H1 (cell line): ENCODE results near the gene USP10. TPM values are rescaled to one million over a fixed set of nuclear protein-coding genes. Genes with fewer than 3 reads are reported as not detected.

Experiments
- BACH1 ChIP-seq: IDR thresholded peaks from 2 replicates; pipeline ENCODE4 v1.6.1; 2012; ENCODE audit warnings: low read length, improper control_type of control experiment
- CBX8 ChIP-seq: fragments of 300-800, 300-1000 bp; sonication (generic); IDR thresholded peaks from 2 replicates; pipeline ENCODE4 v1.7.1; 2016; ENCODE audit warnings: low read depth, low read length, borderline replicate concordance
- CEBPB ChIP-seq: IDR thresholded peaks from 2 replicates; pipeline ENCODE4 v1.6.1; 2012; ENCODE audit warnings: low read depth, low read length
- CHD7 ChIP-seq: fragments of 300-600 bp; sonication (generic); IDR thresholded peaks from 2 replicates; pipeline ENCODE4 v1.7.1; 2012; ENCODE audit warnings: low read length, moderate library complexity, mild to moderate bottlenecking, inconsistent platforms; ENCODE audit not compliant: insufficient replicate concordance
- CREB1 ChIP-seq: IDR thresholded peaks from 2 replicates; pipeline ENCODE4 v1.6.1; 2012; ENCODE audit warnings: inconsistent platforms
- POLR2AphosphoS5 ChIP-seq: IDR thresholded peaks from 2 replicates; pipeline ENCODE4 v1.6.1; 2011; ENCODE audit warnings: low read depth, low read length
- SAP30 ChIP-seq: fragments of 300-600 bp; sonication (generic); IDR thresholded peaks from 2 replicates; pipeline ENCODE4 v1.7.1; 2012; ENCODE audit warnings: low read length, moderate library complexity, mild to moderate bottlenecking, inconsistent platforms; ENCODE audit not compliant: insufficient read depth, insufficient replicate concordance
- SIN3A ChIP-seq, 2 experiments: IDR thresholded peaks in 1 of 2; conservative IDR thresholded peaks in 1 of 2; 2 replicates each; pipeline ENCODE4 v1.6.1; 2011 to 2012; ENCODE audit warnings: low read length in 2 of 2, improper control_type of control experiment in 1 of 2, low read depth in 1 of 2, mild to moderate bottlenecking in 1 of 2
- SP1 ChIP-seq: IDR thresholded peaks from 2 replicates; pipeline ENCODE4 v1.6.1; 2011; ENCODE audit warnings: low read depth, low read length
- SP4 ChIP-seq: IDR thresholded peaks from 2 replicates; pipeline ENCODE4 v1.6.1; 2012; ENCODE audit warnings: low read length, inconsistent platforms
- polyA plus RNA-seq, 7 experiments: library from polyadenylated mRNA; depleted of rRNA in 3 of 7; stranded (reverse) in 5 of 7; unstranded in 2 of 7; fragments of >200 nt in 5 of 7; fragments of 200-250 nt in 2 of 7; gene quantifications; 1 replicate in 5 of 7; 2 replicates in 1 of 7; 4 replicates in 1 of 7; pipeline versions ENCODE4 v1.2.1 to v1.2.3, GENCODE V29; 2011 to 2013; ENCODE audit warnings: missing spikeins in 2 of 7, mixed read lengths in 2 of 7
- total RNA-seq: library from RNA; stranded (reverse); fragmentation: NEBNext Ultra II Directional; extraction: Animal tissue kit (Norgen Biotek cat#: 25700); gene quantifications from 2 replicates; pipeline ENCODE4 v1.2.1, GENCODE V29; 2021

USP10 gene
- total and polyA plus RNA-seq, 2 of the 8 experiments (the other 6 are each of a cell fraction or from before 2014, with no cell fraction given), result 171 to 195 TPM

GRCh38 chr16:84785843-84786581 is 86.2 kb downstream of the USP10 start (continued):
- TF ChIP-seq CHD7 (no peak), SIN3A (conservative IDR thresholded peaks at IDR 0.05 in 1 of 2, IDR thresholded peaks at IDR 0.05 in 1 of 2; ENCODE audit: low read depth in 1 of 2, low read length in 2 of 2) (no peak), POLR2AphosphoS5 (no peak), CBX8 (no peak), SP1 (no peak), CEBPB (no peak), CREB1 (no peak), SP4 (no peak), SAP30 (no peak), BACH1 (no peak)
- TF ChIP-seq, all 59 proteins: peak for 0
